IPS DF 4.7 (cell line): ENCODE data around the gene FRAS1.
"Not testable (repeated sequence)": the region's sequence is repeated elsewhere in the genome, so short reads cannot be mapped to it uniquely, and the experiment has no call there.

Experiments used
- DNase-seq: peaks from one replicate; pipeline ENCODE4 v3.0.0-alpha.2; 2013; ENCODE audit warnings: low spot score; ENCODE audit errors: extremely low read depth

FRAS1 gene

GRCh38 chr4:78099058-78099457 is 41.9 kb downstream of the FRAS1 start:
- DNase-seq, result no peak

- DNase-seq, result no peak
These were observed 42.9 kb downstream of the FRAS1 start for GRCh38 chr4:78100060-78100459.

- no peak for DNase-seq
These were observed 62.6 kb downstream of the FRAS1 start for GRCh38 chr4:78119698-78120097.

GRCh38 chr4:78120144-78120880 is 63.2 kb downstream of the FRAS1 start:
- no peak for DNase-seq

- no peak for DNase-seq
These were observed 64.3 kb downstream of the FRAS1 start for GRCh38 chr4:78121338-78121904.

GRCh38 chr4:78125834-78126331 is 68.8 kb downstream of the FRAS1 start:
- DNase-seq, result not testable (repeated sequence)

GRCh38 chr4:78129383-78130108 is 72.4 kb downstream of the FRAS1 start:
- DNase-seq, result no peak

- DNase-seq, result no peak
These were observed 74.3 kb downstream of the FRAS1 start for GRCh38 chr4:78131403-78131802.

- no peak for DNase-seq
These were observed 79.3 kb downstream of the FRAS1 start for GRCh38 chr4:78136109-78137081.

GRCh38 chr4:78137532-78137931 is 80.4 kb downstream of the FRAS1 start:
- no peak for DNase-seq

- no peak for DNase-seq
These were observed 81.1 kb downstream of the FRAS1 start for GRCh38 chr4:78138252-78138651.

GRCh38 chr4:78143634-78144033 is 86.5 kb downstream of the FRAS1 start:
- no peak for DNase-seq

GRCh38 chr4:78145008-78145407 is 87.9 kb downstream of the FRAS1 start:
- DNase-seq, result no peak

GRCh38 chr4:78145622-78146021 is 88.5 kb downstream of the FRAS1 start:
- DNase-seq, result no peak

- no peak for DNase-seq
These were observed 92.8 kb downstream of the FRAS1 start for GRCh38 chr4:78149751-78150542.

- no peak for DNase-seq
These were observed 93.4 kb downstream of the FRAS1 start for GRCh38 chr4:78150543-78150864.

GRCh38 chr4:78152795-78153194 is 95.7 kb downstream of the FRAS1 start:
- no peak for DNase-seq

GRCh38 chr4:78154972-78155590 is 98.0 kb downstream of the FRAS1 start:
- no peak for DNase-seq

- no peak for DNase-seq
These were observed 98.5 kb downstream of the FRAS1 start for GRCh38 chr4:78155616-78156105.

GRCh38 chr4:78156520-78156919 is 99.4 kb downstream of the FRAS1 start:
- DNase-seq, result no peak
